Left ventricle myocardium superior (tissue), 1 donor: ENCODE data around the gene SERINC5. TPM values are rescaled to one million over a fixed set of nuclear protein-coding genes. Genes with fewer than 3 reads are reported as not detected.
"Not testable (repeated sequence)": the region's sequence is repeated elsewhere in the genome, so short reads cannot be mapped to it uniquely, and the experiment has no call there.

Source experiments
- ATAC-seq: fragments of 200-7000 bp; cut with Tn5 transposase; one replicate; pipeline ENCODE4 v1.9.1; 2020; ENCODE audit warnings: mild to moderate bottlenecking, moderate library complexity
- DNase-seq: peaks from one replicate; pipeline ENCODE4 v3.0.0-alpha.2; 2020
- intact Hi-C: fragments of 100-400 bp; cut with micrococcal nuclease; formaldehyde crosslinking; loops from one replicate; pipeline ENCODE4 v1.11.0; 2022
- total RNA-seq: library from RNA; stranded (reverse); fragmentation: NEBNext Ultra II Directional; extraction: Animal tissue kit (Norgen Biotek cat#: 25700); gene quantifications from one replicate; pipeline ENCODE4 v1.2.1, GENCODE V29; 2021
- donor health status: DM: no; HTN: yes; CAD: no; lungs with severe emphysema.

Gene SERINC5
- total RNA-seq, 1 donor from 2014 or later: 13.7 TPM

- no peak for DNase-seq
- no peak for ATAC-seq
- intact Hi-C loops: no loop called here
These were observed 48.0 kb downstream of the SERINC5 start for GRCh38 chr5:80207832-80208231.

GRCh38 chr5:80206282-80206681 is 49.6 kb downstream of the SERINC5 start:
- intact Hi-C loops: no loop called here
- ATAC-seq: peak; percentile 53
- DNase-seq: no peak

GRCh38 chr5:80205846-80206245 is 50.0 kb downstream of the SERINC5 start:
- DNase-seq (no peak), ATAC-seq (no peak)
- intact Hi-C loops: no loop called here

GRCh38 chr5:80204808-80205614 is 50.8 kb downstream of the SERINC5 start:
- intact Hi-C loops: no loop called here
- DNase-seq (peak; percentile 34), ATAC-seq (peak; percentile 67)

GRCh38 chr5:80201763-80202162 is 54.1 kb downstream of the SERINC5 start:
- ATAC-seq, intact Hi-C loops, DNase-seq: not testable (repeated sequence)

GRCh38 chr5:80198920-80199319 is 56.9 kb downstream of the SERINC5 start:
- ATAC-seq (no peak), DNase-seq (no peak)
- intact Hi-C loops: no loop called here

- ATAC-seq (peak; percentile 80), DNase-seq (peak; percentile 66)
- intact Hi-C loops: no loop called here
These were observed 57.4 kb downstream of the SERINC5 start for GRCh38 chr5:80198399-80198798.

GRCh38 chr5:80195837-80196400 is 59.9 kb downstream of the SERINC5 start:
- DNase-seq (no peak), ATAC-seq (no peak)
- intact Hi-C loops: no loop called here

GRCh38 chr5:80194468-80194867 is 61.4 kb downstream of the SERINC5 start:
- intact Hi-C loops: no loop called here
- ATAC-seq (no peak), DNase-seq (no peak)

- intact Hi-C loops: no loop called here
- ATAC-seq: peak; percentile 28
These were observed 62.4 kb downstream of the SERINC5 start for GRCh38 chr5:80193401-80193800.

GRCh38 chr5:80192507-80193241 is 63.2 kb downstream of the SERINC5 start:
- intact Hi-C loops: no loop called here
- DNase-seq: peak; percentile 33
- ATAC-seq: peak; percentile 84

More at GRCh38 chr5:80193401-80193800, 62.4 kb downstream of the SERINC5 start:
- no peak for DNase-seq

- intact Hi-C loops: no loop called here
- DNase-seq (peak; percentile 77), ATAC-seq (peak; percentile 71)
These were observed 63.9 kb downstream of the SERINC5 start for GRCh38 chr5:80191991-80192398.

- no peak for ATAC-seq
- DNase-seq: no peak
- intact Hi-C loops: no loop called here
These were observed 64.5 kb downstream of the SERINC5 start for GRCh38 chr5:80191397-80191796.

- intact Hi-C loops: no loop called here
- DNase-seq (no peak), ATAC-seq (no peak)
These were observed 64.9 kb downstream of the SERINC5 start for GRCh38 chr5:80190960-80191359.

- DNase-seq (no peak), ATAC-seq (no peak)
- intact Hi-C loops: no loop called here
These were observed 66.1 kb downstream of the SERINC5 start for GRCh38 chr5:80189701-80190100.

- DNase-seq (no peak), ATAC-seq (no peak)
- intact Hi-C loops: no loop called here
These were observed 66.6 kb downstream of the SERINC5 start for GRCh38 chr5:80189201-80189600.

GRCh38 chr5:80187421-80188090 is 68.3 kb downstream of the SERINC5 start:
- no peak for ATAC-seq
- intact Hi-C loops: no loop called here
- no peak for DNase-seq

- intact Hi-C loops, DNase-seq, ATAC-seq: not testable (repeated sequence)
These were observed 70.3 kb downstream of the SERINC5 start for GRCh38 chr5:80185535-80185934.

GRCh38 chr5:80185095-80185494 is 70.8 kb downstream of the SERINC5 start:
- intact Hi-C loops: no loop called here
- DNase-seq: no peak
- no peak for ATAC-seq
